ENCODE data around the gene RNGTT.

GRCh38 chr6:88856566-88856965 lies 106.9 kb downstream of the RNGTT start:
- TF ChIP-seq EZH2 (IDR thresholded peaks at IDR 0.05; ENCODE audit: borderline replicate concordance) = no peak
- TF ChIP-seq, protein P1, sequence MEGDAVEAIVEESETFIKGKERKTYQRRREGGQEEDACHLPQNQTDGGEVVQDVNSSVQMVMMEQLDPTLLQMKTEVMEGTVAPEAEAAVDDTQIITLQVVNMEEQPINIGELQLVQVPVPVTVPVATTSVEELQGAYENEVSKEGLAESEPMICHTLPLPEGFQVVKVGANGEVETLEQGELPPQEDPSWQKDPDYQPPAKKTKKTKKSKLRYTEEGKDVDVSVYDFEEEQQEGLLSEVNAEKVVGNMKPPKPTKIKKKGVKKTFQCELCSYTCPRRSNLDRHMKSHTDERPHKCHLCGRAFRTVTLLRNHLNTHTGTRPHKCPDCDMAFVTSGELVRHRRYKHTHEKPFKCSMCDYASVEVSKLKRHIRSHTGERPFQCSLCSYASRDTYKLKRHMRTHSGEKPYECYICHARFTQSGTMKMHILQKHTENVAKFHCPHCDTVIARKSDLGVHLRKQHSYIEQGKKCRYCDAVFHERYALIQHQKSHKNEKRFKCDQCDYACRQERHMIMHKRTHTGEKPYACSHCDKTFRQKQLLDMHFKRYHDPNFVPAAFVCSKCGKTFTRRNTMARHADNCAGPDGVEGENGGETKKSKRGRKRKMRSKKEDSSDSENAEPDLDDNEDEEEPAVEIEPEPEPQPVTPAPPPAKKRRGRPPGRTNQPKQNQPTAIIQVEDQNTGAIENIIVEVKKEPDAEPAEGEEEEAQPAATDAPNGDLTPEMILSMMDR (IDR thresholded peaks at IDR 0.05; ENCODE audit: poor library complexity) = no peak

Measured in hepatocyte (in vitro differentiated cells).